GM23338 (cell line): ENCODE data around the gene RNF215. TPM values are rescaled to one million over a fixed set of nuclear protein-coding genes. Genes with fewer than 3 reads are reported as not detected.

Experiments
- ATAC-seq: fragments of 200-7000 bp; cut with Tn5 transposase; 3 replicates; pipeline ENCODE4 v1.9.1; 2020
- DNase-seq: peaks from one replicate; pipeline ENCODE4 v3.0.0-alpha.2; 2015; ENCODE audit warnings: low spot score
- H2AFZ ChIP-seq: fragments of 200-600 bp; sonication (generic); 2 replicates; pipeline ENCODE4 v1.8.0; 2016; ENCODE audit warnings: antibody characterized with exemption, mild to moderate bottlenecking, moderate library complexity
- H3F3A ChIP-seq: fragments of 200-600 bp; sonication (generic); replicated peaks from 2 replicates; pipeline ENCODE4 v1.8.0; 2017; ENCODE audit warnings: antibody characterized with exemption, mixed run types, low read depth
- H3K27ac ChIP-seq: fragments of 200-600 bp; sonication (generic); 2 replicates; pipeline ENCODE4 v1.6.1; 2016; ENCODE audit warnings: low read depth
- H3K27me3 ChIP-seq: fragments of 200-600 bp; sonication (generic); 2 replicates; pipeline ENCODE4 v1.8.0; 2016; ENCODE audit warnings: mild to moderate bottlenecking, mixed run types, moderate library complexity; ENCODE audit not compliant: insufficient read depth
- H3K36me3 ChIP-seq: fragments of 200-600 bp; sonication (generic); 2 replicates; pipeline ENCODE4 v1.8.0; 2016; ENCODE audit warnings: mild to moderate bottlenecking; ENCODE audit not compliant: insufficient read depth
- H3K4me1 ChIP-seq: fragments of 200-600 bp; sonication (generic); 2 replicates; pipeline ENCODE4 v1.8.0; 2016; ENCODE audit warnings: mild to moderate bottlenecking, moderate library complexity; ENCODE audit not compliant: insufficient read depth
- H3K4me2 ChIP-seq: fragments of 200-600 bp; sonication (generic); 2 replicates; pipeline ENCODE4 v1.7.1; 2017; ENCODE audit warnings: mixed run types
- H3K4me3 ChIP-seq: fragments of 200-600 bp; sonication (generic); 2 replicates; pipeline ENCODE4 v1.6.1; 2016; ENCODE audit warnings: mixed run types
- H3K79me2 ChIP-seq: fragments of 200-600 bp; sonication (generic); replicated peaks from 2 replicates; pipeline ENCODE4 v1.8.0; 2017; ENCODE audit warnings: mild to moderate bottlenecking; ENCODE audit not compliant: insufficient read depth
- H3K9me2 ChIP-seq: fragments of 200-600 bp; sonication (generic); 2 replicates; pipeline ENCODE4 v1.8.0; 2017; ENCODE audit not compliant: insufficient read depth
- H4K20me1 ChIP-seq: fragments of 200-600 bp; sonication (generic); replicated peaks from 2 replicates; pipeline ENCODE4 v1.8.0; 2017; ENCODE audit warnings: mild to moderate bottlenecking; ENCODE audit not compliant: insufficient read depth
- H3K27ac Mint-ChIP-seq: 2 replicates; pipeline ENCODE4 v1.8.0; 2020; ENCODE audit warnings: inconsistent platforms, mild to moderate bottlenecking, moderate library complexity, mixed read lengths
- H3K27me3 Mint-ChIP-seq: 3 replicates; pipeline ENCODE4 v1.8.0; 2022; ENCODE audit warnings: low read depth, mild to moderate bottlenecking, moderate library complexity, mixed read lengths, inconsistent platforms; ENCODE audit not compliant: insufficient read depth, poor library complexity
- H3K36me3 Mint-ChIP-seq: 3 replicates; pipeline ENCODE4 v1.8.0; 2021; ENCODE audit warnings: low read depth, mild to moderate bottlenecking, inconsistent platforms, moderate library complexity, mixed read lengths
- H3K4me1 Mint-ChIP-seq: 3 replicates; pipeline ENCODE4 v1.8.0; 2020; ENCODE audit warnings: mild to moderate bottlenecking, inconsistent platforms, mixed read lengths
- H3K4me3 Mint-ChIP-seq: 3 replicates; pipeline ENCODE4 v1.8.0; 2021; ENCODE audit warnings: moderate library complexity, mild to moderate bottlenecking, inconsistent platforms, mixed read lengths
- H3K9me3 Mint-ChIP-seq: 3 replicates; pipeline ENCODE4 v1.8.0; 2020; ENCODE audit warnings: moderate library complexity, mild to moderate bottlenecking, inconsistent platforms, mixed read lengths
- CREB1 ChIP-seq: fragments of 250-450 bp; sonication (Bioruptor Pico); IDR thresholded peaks from 2 replicates; pipeline ENCODE4 v1.5.0; 2020; ENCODE audit warnings: low read depth, mild to moderate bottlenecking, moderate library complexity
- EZH2 ChIP-seq: fragments of 200-600 bp; sonication (generic); IDR thresholded peaks from one replicate; pipeline ENCODE4 v1.8.0; 2017; ENCODE audit warnings: antibody characterized with exemption, mild to moderate bottlenecking, low read depth; ENCODE audit not compliant: unreplicated experiment
- EZH2phosphoT487 ChIP-seq: fragments of 200-600 bp; sonication (generic); IDR thresholded peaks from one replicate; pipeline ENCODE4 v1.8.1; 2018; ENCODE audit warnings: antibody characterized with exemption; ENCODE audit not compliant: unreplicated experiment
- NANOG ChIP-seq: IDR thresholded peaks from 2 replicates; pipeline ENCODE4 v1.6.1; 2016; ENCODE audit warnings: antibody characterized with exemption, borderline replicate concordance
- POLR2AphosphoS5 ChIP-seq: IDR thresholded peaks from 2 replicates; pipeline ENCODE4 v1.6.1; 2016; ENCODE audit warnings: antibody characterized with exemption, low read depth
- ZNF114 ChIP-seq: fragments of 250-450 bp; sonication (Bioruptor Pico); IDR thresholded peaks from 2 replicates; pipeline ENCODE4 v1.5.0; 2020; ENCODE audit warnings: mild to moderate bottlenecking, moderate library complexity
- ZNF331 ChIP-seq: fragments of 250-450 bp; sonication (Bioruptor Pico); IDR thresholded peaks from 2 replicates; pipeline ENCODE4 v1.5.0; 2020; ENCODE audit warnings: low read depth, mild to moderate bottlenecking, moderate library complexity
- polyA plus RNA-seq: library from polyadenylated mRNA; unstranded; fragments of >200 nt; fragmentation: Nextera tagmentation; extraction: Ambion mirVana; gene quantifications from 2 replicates; pipeline ENCODE4 v1.2.1, GENCODE V29; 2016
- total RNA-seq: library from RNA; depleted of rRNA; stranded (reverse); fragments of >200 nt; shearing (Covaris generic); gene quantifications from 2 replicates; pipeline ENCODE4 v1.2.3, GENCODE V29; 2014
- TF ChIP-seq, protein P1 (sequence below): fragments of 250-450 bp; sonication (Bioruptor Pico); IDR thresholded peaks from 2 replicates; pipeline ENCODE4 v1.5.0; 2020; ENCODE audit warnings: mild to moderate bottlenecking, moderate library complexity
- TF ChIP-seq, protein P2 (sequence below): IDR thresholded peaks from one replicate; pipeline ENCODE4 v1.6.1; 2018; ENCODE audit warnings: antibody characterized with exemption; ENCODE audit not compliant: unreplicated experiment

Gene RNF215
- total and polyA plus RNA-seq, 2 experiments from 2014 or later: 3.3 to 13.9 TPM

DNA sequence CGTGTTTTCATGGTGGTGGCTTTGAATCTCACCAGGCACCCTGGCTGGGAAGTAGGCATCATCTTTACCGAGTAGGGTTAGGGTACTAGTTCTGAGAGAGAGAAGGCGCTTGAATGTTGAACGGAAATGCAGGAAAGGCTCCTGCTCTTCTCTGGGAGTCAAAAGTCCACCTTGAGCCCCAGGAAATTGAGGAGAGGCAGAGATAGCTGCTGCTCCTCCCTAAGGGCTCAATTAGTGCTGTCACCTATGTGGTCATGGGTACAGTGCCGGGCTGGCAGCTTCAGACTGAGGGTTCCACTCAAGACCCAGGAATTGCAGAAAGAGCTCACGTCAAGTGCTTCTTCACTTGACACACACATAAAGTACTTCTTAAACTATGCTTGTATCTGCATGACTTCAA is 28.7 kb downstream of the RNF215 start:
- TF ChIP-seq EZH2 (no peak), ZNF114 (CRISPR knock-in tag) (no peak)
- TF ChIP-seq, protein P1, sequence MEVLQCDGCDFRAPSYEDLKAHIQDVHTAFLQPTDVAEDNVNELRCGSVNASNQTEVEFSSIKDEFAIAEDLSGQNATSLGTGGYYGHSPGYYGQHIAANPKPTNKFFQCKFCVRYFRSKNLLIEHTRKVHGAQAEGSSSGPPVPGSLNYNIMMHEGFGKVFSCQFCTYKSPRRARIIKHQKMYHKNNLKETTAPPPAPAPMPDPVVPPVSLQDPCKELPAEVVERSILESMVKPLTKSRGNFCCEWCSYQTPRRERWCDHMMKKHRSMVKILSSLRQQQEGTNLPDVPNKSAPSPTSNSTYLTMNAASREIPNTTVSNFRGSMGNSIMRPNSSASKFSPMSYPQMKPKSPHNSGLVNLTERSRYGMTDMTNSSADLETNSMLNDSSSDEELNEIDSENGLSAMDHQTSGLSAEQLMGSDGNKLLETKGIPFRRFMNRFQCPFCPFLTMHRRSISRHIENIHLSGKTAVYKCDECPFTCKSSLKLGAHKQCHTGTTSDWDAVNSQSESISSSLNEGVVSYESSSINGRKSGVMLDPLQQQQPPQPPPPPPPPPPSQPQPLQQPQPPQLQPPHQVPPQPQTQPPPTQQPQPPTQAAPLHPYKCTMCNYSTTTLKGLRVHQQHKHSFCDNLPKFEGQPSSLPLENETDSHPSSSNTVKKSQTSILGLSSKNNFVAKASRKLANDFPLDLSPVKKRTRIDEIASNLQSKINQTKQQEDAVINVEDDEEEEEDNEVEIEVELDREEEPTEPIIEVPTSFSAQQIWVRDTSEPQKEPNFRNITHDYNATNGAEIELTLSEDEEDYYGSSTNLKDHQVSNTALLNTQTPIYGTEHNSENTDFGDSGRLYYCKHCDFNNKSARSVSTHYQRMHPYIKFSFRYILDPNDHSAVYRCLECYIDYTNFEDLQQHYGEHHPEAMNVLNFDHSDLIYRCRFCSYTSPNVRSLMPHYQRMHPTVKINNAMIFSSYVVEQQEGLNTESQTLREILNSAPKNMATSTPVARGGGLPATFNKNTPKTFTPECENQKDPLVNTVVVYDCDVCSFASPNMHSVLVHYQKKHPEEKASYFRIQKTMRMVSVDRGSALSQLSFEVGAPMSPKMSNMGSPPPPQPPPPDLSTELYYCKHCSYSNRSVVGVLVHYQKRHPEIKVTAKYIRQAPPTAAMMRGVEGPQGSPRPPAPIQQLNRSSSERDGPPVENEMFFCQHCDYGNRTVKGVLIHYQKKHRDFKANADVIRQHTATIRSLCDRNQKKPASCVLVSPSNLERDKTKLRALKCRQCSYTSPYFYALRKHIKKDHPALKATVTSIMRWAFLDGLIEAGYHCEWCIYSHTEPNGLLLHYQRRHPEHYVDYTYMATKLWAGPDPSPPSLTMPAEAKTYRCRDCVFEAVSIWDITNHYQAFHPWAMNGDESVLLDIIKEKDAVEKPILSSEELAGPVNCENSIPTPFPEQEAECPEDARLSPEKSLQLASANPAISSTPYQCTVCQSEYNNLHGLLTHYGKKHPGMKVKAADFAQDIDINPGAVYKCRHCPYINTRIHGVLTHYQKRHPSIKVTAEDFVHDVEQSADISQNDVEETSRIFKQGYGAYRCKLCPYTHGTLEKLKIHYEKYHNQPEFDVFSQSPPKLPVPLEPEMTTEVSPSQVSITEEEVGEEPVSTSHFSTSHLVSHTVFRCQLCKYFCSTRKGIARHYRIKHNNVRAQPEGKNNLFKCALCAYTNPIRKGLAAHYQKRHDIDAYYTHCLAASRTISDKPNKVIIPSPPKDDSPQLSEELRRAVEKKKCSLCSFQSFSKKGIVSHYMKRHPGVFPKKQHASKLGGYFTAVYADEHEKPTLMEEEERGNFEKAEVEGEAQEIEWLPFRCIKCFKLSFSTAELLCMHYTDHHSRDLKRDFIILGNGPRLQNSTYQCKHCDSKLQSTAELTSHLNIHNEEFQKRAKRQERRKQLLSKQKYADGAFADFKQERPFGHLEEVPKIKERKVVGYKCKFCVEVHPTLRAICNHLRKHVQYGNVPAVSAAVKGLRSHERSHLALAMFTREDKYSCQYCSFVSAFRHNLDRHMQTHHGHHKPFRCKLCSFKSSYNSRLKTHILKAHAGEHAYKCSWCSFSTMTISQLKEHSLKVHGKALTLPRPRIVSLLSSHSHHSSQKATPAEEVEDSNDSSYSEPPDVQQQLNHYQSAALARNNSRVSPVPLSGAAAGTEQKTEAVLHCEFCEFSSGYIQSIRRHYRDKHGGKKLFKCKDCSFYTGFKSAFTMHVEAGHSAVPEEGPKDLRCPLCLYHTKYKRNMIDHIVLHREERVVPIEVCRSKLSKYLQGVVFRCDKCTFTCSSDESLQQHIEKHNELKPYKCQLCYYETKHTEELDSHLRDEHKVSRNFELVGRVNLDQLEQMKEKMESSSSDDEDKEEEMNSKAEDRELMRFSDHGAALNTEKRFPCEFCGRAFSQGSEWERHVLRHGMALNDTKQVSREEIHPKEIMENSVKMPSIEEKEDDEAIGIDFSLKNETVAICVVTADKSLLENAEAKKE (CRISPR knock-in tag): no peak
- no peak for ATAC-seq
- H3K4me2 ChIP-seq: peak overlapping the region; percentile 90; the same call in 1 of the 2 replicates
- Mint-ChIP-seq H3K36me3 (peaks cover 10% of the 10 kb centered on the region), H3K4me3 (peak overlapping the region; percentile 98; the same call in 2 of the 3 replicates), H3K27ac (no peak overlapping the region), H3K27me3 (peaks cover 8% of the 10 kb centered on the region), H3K9me3 (no peaks in the 10 kb centered on the region), H3K4me1 (peaks cover 37% of the 10 kb centered on the region)
- H3K36me3 ChIP-seq: no peaks in the 10 kb centered on the region
- H3K27ac ChIP-seq: 0 out of 2 replicates have a peak overlapping the region, but pooled peaks have one; percentile 90
- H4K20me1 ChIP-seq: peaks cover 26% of the 10 kb centered on the region
- peaks cover 32% of the 10 kb centered on the region for H3K4me1 ChIP-seq
- H3K79me2 ChIP-seq: peaks cover 33% of the 10 kb centered on the region
- 0 out of 2 replicates have a peak, but pooled peaks cover 13% of the 10 kb centered on the region for H3F3A ChIP-seq
- H2AFZ ChIP-seq: no peak overlapping the region
- DNase-seq: no peak
- H3K27me3 ChIP-seq: no peaks in the 10 kb centered on the region
- peak overlapping the region; percentile 96; the same call in 1 of the 2 replicates for H3K4me3 ChIP-seq
- no peaks in the 10 kb centered on the region for H3K9me2 ChIP-seq

DNA sequence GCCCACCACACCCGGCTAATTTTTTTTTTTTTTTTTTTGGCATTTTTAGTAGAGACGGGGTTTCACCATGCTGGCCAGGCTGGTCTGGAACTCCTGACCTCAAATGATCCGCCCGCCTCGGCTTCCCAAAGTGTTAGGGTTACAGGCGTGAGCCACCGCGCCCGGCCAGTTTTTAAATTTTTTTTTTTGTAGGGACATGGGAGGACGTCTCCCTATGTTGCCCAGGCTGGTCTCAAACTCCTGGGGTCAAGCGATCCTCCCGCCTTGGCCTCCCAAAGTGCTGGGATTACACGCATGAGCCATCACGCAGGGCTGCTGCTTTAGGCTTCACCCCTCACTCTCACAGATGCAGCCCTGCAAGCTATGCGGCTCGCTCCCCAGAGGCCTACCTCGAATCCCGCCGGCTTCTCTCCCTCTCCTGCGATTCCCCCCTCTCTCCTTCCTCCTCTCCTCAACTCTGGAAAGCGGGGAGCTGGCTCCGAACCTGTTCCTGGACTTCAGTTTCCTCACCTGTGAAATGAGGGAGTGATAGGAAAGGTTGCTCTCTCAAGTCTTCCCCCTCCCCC is 29.5 kb downstream of the RNF215 start:
- H3K4me2 ChIP-seq: peak overlapping the region; percentile 90
- ATAC-seq: no peak
- TF ChIP-seq NANOG (no peak), EZH2 (no peak), ZNF331 (no peak), CREB1 (CRISPR knock-in tag) (no peak), EZH2phosphoT487 (no peak), POLR2AphosphoS5 (no peak)
- TF ChIP-seq, protein P2, sequence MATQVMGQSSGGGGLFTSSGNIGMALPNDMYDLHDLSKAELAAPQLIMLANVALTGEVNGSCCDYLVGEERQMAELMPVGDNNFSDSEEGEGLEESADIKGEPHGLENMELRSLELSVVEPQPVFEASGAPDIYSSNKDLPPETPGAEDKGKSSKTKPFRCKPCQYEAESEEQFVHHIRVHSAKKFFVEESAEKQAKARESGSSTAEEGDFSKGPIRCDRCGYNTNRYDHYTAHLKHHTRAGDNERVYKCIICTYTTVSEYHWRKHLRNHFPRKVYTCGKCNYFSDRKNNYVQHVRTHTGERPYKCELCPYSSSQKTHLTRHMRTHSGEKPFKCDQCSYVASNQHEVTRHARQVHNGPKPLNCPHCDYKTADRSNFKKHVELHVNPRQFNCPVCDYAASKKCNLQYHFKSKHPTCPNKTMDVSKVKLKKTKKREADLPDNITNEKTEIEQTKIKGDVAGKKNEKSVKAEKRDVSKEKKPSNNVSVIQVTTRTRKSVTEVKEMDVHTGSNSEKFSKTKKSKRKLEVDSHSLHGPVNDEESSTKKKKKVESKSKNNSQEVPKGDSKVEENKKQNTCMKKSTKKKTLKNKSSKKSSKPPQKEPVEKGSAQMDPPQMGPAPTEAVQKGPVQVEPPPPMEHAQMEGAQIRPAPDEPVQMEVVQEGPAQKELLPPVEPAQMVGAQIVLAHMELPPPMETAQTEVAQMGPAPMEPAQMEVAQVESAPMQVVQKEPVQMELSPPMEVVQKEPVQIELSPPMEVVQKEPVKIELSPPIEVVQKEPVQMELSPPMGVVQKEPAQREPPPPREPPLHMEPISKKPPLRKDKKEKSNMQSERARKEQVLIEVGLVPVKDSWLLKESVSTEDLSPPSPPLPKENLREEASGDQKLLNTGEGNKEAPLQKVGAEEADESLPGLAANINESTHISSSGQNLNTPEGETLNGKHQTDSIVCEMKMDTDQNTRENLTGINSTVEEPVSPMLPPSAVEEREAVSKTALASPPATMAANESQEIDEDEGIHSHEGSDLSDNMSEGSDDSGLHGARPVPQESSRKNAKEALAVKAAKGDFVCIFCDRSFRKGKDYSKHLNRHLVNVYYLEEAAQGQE: no peak

More for the DNA sequence above, 29.5 kb downstream of the RNF215 start:
- H3F3A ChIP-seq: 0 out of 2 replicates have a peak, but pooled peaks cover 13% of the 10 kb centered on the region
- peak; percentile 49 for DNase-seq
- H3K4me3 ChIP-seq: peak overlapping the region; percentile 96
- no peaks in the 10 kb centered on the region for H3K27me3 ChIP-seq
- H3K36me3 ChIP-seq: peaks cover 6% of the 10 kb centered on the region; the same call in 1 of the 2 replicates
- H3K4me3 Mint-ChIP-seq: peak overlapping the region; percentile 98
- peaks cover 30% of the 10 kb centered on the region for H3K4me1 Mint-ChIP-seq
- H2AFZ ChIP-seq: peak overlapping the region; percentile 91
- peaks cover 39% of the 10 kb centered on the region for H3K79me2 ChIP-seq
- H4K20me1 ChIP-seq: peaks cover 27% of the 10 kb centered on the region
- no peaks in the 10 kb centered on the region for H3K9me2 ChIP-seq
- H3K36me3 Mint-ChIP-seq: peaks cover 14% of the 10 kb centered on the region
- peaks cover 24% of the 10 kb centered on the region; the same call in 1 of the 2 replicates for H3K4me1 ChIP-seq
- H3K9me3 Mint-ChIP-seq: no peaks in the 10 kb centered on the region
- peak overlapping the region; percentile 90 for H3K27ac ChIP-seq
- H3K27ac Mint-ChIP-seq: peak overlapping the region; percentile 89
- H3K27me3 Mint-ChIP-seq: peaks cover 8% of the 10 kb centered on the region
